Measurements from ENCODE around the gene CISH. TPM values are rescaled to one million over a fixed set of nuclear protein-coding genes. Genes with fewer than 3 reads are reported as not detected.

Gene CISH
- total and polyA plus RNA-seq, 9 of the 15 experiments (the other 6 are each of a cell fraction or from before 2014, with no cell fraction given) = 1.7 to 47.7 (median 18.3) TPM

DNA sequence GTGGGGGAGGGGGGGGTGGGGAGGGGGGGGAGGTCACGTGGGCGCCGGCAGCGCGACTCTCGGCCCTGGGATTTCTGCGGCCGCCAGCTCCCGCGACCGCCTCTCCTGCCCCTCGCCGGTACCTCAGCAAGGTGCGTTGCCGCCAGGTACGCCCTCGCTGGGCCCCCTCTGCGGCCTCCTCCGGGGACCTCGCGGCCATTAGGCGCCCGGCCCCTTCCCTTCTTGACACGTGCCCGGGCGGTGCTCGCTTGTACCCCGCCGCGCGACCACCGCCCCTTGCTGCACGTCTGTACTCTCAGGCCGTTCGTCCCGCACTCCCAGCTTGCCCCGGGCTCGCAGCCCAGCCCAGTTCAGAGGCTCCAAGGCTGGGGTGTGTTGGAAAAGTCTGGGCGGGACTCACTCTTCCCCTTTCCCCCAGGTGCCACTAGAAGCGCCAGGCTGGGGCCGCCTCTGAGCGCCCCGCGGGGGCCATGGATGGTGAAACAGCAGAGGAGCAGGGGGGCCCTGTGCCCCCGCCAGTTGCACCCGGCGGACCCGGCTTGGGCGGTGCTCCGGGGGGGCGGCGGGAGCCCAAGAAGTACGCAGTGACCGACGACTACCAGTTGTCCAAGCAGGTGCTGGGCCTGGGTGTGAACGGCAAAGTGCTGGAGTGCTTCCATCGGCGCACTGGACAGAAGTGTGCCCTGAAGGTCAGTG, 5.7 kb upstream of the CISH start, which contains the start of gene MAPKAPK3 (continued):
- TF ChIP-seq, protein P1, sequence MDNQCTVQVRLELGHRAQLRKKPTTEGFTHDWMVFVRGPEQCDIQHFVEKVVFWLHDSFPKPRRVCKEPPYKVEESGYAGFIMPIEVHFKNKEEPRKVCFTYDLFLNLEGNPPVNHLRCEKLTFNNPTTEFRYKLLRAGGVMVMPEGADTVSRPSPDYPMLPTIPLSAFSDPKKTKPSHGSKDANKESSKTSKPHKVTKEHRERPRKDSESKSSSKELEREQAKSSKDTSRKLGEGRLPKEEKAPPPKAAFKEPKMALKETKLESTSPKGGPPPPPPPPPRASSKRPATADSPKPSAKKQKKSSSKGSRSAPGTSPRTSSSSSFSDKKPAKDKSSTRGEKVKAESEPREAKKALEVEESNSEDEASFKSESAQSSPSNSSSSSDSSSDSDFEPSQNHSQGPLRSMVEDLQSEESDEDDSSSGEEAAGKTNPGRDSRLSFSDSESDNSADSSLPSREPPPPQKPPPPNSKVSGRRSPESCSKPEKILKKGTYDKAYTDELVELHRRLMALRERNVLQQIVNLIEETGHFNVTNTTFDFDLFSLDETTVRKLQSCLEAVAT (IDR thresholded peaks at IDR 0.05) = no peak
- TF ChIP-seq, protein P2, sequence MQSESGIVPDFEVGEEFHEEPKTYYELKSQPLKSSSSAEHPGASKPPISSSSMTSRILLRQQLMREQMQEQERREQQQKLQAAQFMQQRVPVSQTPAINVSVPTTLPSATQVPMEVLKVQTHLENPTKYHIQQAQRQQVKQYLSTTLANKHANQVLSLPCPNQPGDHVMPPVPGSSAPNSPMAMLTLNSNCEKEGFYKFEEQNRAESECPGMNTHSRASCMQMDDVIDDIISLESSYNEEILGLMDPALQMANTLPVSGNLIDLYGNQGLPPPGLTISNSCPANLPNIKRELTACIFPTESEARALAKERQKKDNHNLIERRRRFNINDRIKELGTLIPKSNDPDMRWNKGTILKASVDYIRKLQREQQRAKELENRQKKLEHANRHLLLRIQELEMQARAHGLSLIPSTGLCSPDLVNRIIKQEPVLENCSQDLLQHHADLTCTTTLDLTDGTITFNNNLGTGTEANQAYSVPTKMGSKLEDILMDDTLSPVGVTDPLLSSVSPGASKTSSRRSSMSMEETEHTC (IDR thresholded peaks at IDR 0.05) = no peak
- TF ChIP-seq NFE2 (IDR thresholded peaks at IDR 0.05; ENCODE audit: low read depth) (no peak), RAD21 (CRISPR knock-in tag; conservative IDR thresholded peaks at IDR 0.05 in 1 of 2, IDR thresholded peaks at IDR 0.05 in 1 of 2) (no peak), CREBBP (IDR thresholded peaks at IDR 0.05; ENCODE audit: low read depth, low read length) (no peak), CAMTA2 (CRISPR knock-in tag; conservative IDR thresholded peaks at IDR 0.05) (no peak), ZNF444 (CRISPR knock-in tag; IDR thresholded peaks at IDR 0.05) (no peak), HMGN3 (IDR thresholded peaks at IDR 0.05; ENCODE audit: borderline replicate concordance, extremely low read depth, insufficient read length, low read depth, low read length) (no peak), HDAC2 (IDR thresholded peaks at IDR 0.05) (no peak), BHLHE40 (IDR thresholded peaks at IDR 0.05; ENCODE audit: low read length) (0 out of 2 replicates have a peak, but pooled peaks have one; percentile 30), ARID2 (IDR thresholded peaks at IDR 0.05) (no peak), ZFX (CRISPR knock-in tag; IDR thresholded peaks at IDR 0.05) (peak; percentile 55; the same call in 1 of the 2 replicates), NCOA1 (IDR thresholded peaks at IDR 0.05; ENCODE audit: low read depth) (no peak), ZNF124 (CRISPR knock-in tag; IDR thresholded peaks at IDR 0.05) (no peak), KDM4B (IDR thresholded peaks at IDR 0.05; ENCODE audit: borderline replicate concordance in 2 of 2, low read depth in 1 of 2) (0 out of 4 replicates have a peak, but pooled peaks of 1 of the 2 experiments have one; percentile 17), TOE1 (IDR thresholded peaks at IDR 0.05; ENCODE audit: borderline replicate concordance) (no peak), TOE1 (CRISPR knock-in tag; IDR thresholded peaks at IDR 0.05; ENCODE audit: borderline replicate concordance, low read depth) (no peak), ZNF263 (CRISPR knock-in tag; IDR thresholded peaks at IDR 0.05; ENCODE audit: borderline replicate concordance) (no peak)
- TF ChIP-seq, protein P3, sequence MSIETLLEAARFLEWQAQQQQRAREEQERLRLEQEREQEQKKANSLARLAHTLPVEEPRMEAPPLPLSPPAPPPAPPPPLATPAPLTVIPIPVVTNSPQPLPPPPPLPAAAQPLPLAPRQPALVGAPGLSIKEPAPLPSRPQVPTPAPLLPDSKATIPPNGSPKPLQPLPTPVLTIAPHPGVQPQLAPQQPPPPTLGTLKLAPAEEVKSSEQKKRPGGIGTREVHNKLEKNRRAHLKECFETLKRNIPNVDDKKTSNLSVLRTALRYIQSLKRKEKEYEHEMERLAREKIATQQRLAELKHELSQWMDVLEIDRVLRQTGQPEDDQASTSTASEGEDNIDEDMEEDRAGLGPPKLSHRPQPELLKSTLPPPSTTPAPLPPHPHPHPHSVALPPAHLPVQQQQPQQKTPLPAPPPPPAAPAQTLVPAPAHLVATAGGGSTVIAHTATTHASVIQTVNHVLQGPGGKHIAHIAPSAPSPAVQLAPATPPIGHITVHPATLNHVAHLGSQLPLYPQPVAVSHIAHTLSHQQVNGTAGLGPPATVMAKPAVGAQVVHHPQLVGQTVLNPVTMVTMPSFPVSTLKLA (conservative IDR thresholded peaks at IDR 0.05) = peak; percentile 75 to 82
- TF ChIP-seq, protein P4, sequence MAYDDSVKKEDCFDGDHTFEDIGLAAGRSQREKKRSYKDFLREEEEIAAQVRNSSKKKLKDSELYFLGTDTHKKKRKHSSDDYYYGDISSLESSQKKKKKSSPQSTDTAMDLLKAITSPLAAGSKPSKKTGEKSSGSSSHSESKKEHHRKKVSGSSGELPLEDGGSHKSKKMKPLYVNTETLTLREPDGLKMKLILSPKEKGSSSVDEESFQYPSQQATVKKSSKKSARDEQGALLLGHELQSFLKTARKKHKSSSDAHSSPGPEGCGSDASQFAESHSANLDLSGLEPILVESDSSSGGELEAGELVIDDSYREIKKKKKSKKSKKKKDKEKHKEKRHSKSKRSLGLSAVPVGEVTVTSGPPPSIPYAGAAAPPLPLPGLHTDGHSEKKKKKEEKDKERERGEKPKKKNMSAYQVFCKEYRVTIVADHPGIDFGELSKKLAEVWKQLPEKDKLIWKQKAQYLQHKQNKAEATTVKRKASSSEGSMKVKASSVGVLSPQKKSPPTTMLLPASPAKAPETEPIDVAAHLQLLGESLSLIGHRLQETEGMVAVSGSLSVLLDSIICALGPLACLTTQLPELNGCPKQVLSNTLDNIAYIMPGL (CRISPR knock-in tag; IDR thresholded peaks at IDR 0.05) = no peak
- TF ChIP-seq, protein P5, sequence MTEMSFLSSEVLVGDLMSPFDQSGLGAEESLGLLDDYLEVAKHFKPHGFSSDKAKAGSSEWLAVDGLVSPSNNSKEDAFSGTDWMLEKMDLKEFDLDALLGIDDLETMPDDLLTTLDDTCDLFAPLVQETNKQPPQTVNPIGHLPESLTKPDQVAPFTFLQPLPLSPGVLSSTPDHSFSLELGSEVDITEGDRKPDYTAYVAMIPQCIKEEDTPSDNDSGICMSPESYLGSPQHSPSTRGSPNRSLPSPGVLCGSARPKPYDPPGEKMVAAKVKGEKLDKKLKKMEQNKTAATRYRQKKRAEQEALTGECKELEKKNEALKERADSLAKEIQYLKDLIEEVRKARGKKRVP (CRISPR knock-in tag; IDR thresholded peaks at IDR 0.05) = no peak

Data from K562 (cell line).